Heart right ventricle (tissue), 16 donors: ENCODE measurements around the gene FAM222A. TPM values are rescaled to one million over a fixed set of nuclear protein-coding genes. Genes with fewer than 3 reads are reported as not detected.

Source experiments
- ATAC-seq, 8 donors: fragments of 200-7000 bp; cut with Tn5 transposase; one replicate each; pipeline ENCODE4 v1.9.1; 2020; ENCODE audit warnings: mild to moderate bottlenecking in 8 of 8, moderate library complexity in 8 of 8, moderate number of reproducible peaks in 1 of 8
- DNase-seq, 2 donors: peaks; one replicate each; pipeline ENCODE4 v3.0.0-alpha.2; 2020
- H3K27ac ChIP-seq, 10 donors: fragments of 200-600 bp; sonication (generic) in 2 of 10; one replicate each; pipeline versions ENCODE4 v1.5.0 to v1.8.0; 2020 to 2022; ENCODE audit warnings: mild to moderate bottlenecking in 3 of 10
- H3K27me3 ChIP-seq, 7 donors: fragments of 200-600 bp; one replicate each; pipeline ENCODE4 v1.8.0; 2021 to 2022; ENCODE audit warnings: mild to moderate bottlenecking in 2 of 7
- H3K36me3 ChIP-seq, 9 donors: fragments of 200-600 bp; sonication (generic) in 1 of 9; one replicate each; pipeline versions ENCODE4 v1.5.0 to v1.8.0; 2020 to 2022; ENCODE audit warnings: mild to moderate bottlenecking in 2 of 9
- H3K4me1 ChIP-seq, 9 donors: fragments of 200-600 bp; sonication (generic) in 1 of 9; one replicate each; pipeline versions ENCODE4 v1.5.0 to v1.8.0; 2020 to 2022; ENCODE audit warnings: mild to moderate bottlenecking in 4 of 9
- H3K4me3 ChIP-seq, 10 donors: fragments of 200-600 bp; sonication (generic) in 2 of 10; one replicate each; pipeline versions ENCODE4 v1.5.0 to v1.8.0; 2020 to 2022; ENCODE audit warnings: mild to moderate bottlenecking in 7 of 10, moderate library complexity in 2 of 10
- H3K9me3 ChIP-seq, 11 donors: fragments of 200-600 bp in 10 of 11; sonication (generic) in 2 of 11; one replicate each; pipeline versions ENCODE4 v1.5.0 to v1.8.0; 2013 to 2022; ENCODE audit warnings: mild to moderate bottlenecking in 2 of 11, control low read depth in 1 of 11, moderate library complexity in 1 of 11
- WGBS, 2 donors: extraction: QIAGEN DNeasy Blood & Tissue Kit; methylation state at CpG; one replicate each; pipeline ENCODE4 v1.1.7; 2013; ENCODE audit warnings: inconsistent platforms in 1 of 2; 5-methylcytosine and 5-hydroxymethylcytosine counted together
- intact Hi-C, 10 donors: fragments of 100-400 bp; cut with DNase I; formaldehyde crosslinking; loops; one replicate each; pipeline versions ENCODE4 v1.11.1 to v1.14.2; 2022
- polyA plus RNA-seq, 2 donors: library from polyadenylated mRNA; stranded (reverse); fragments of 200-250 nt; gene quantifications; one replicate each; pipeline ENCODE4 v1.2.3, GENCODE V29; 2013
- total RNA-seq, 10 donors: library from RNA; stranded (reverse); fragmentation: NEBNext Ultra II Directional in 3 of 10; extraction: Animal tissue kit (Norgen Biotek cat#: 25700) in 3 of 10; gene quantifications; one replicate each; pipeline versions ENCODE4 v1.2.1 to v1.2.4, GENCODE V29; 2021 to 2023
- TF ChIP-seq, protein P1 (sequence below), 9 donors: fragments of 200-600 bp; sonication (generic) in 2 of 9; IDR thresholded peaks; one replicate each; pipeline versions ENCODE4 v1.5.0 to v1.8.0; 2021 to 2022; ENCODE audit warnings: antibody characterized with exemption in 9 of 9, mild to moderate bottlenecking in 5 of 9, moderate library complexity in 1 of 9
- donor health status: Arrhythmogenic right ventricular cardiomyopathy.
- donor health status: ischemic (EF 13 %, LVEDD 7.1; RV severe dilation, severe dysfunction).
- donor health status: healthy with polysubstance abuse.
- donor health status: DM: no; HTN: yes; CAD: no.
- donor health status: DM: no; HTN: no; CAD: no.
- donor health status: ischemic (EF 25% LVEDD 6.9; RV normal size, moderate dysfunction).
- donor health status: ischemic (EF 25% LVEDD 5.7; RV mildly dilated, moderate dysfunction).
- donor health status: healthy.
- donor health status: DM: yes; HTN: yes; CAD: no.
- donor health status: Ischemic cardiomyopathy.
- donor health status: ischemic (EF 35%, LVEDD 5.7; RV mildly dilated, moderate dysfunction).
- donor health status: nonischemic (EF 11% LVEDD 7.7; RV severe dilation, severe dysfunction).
- donor health status: DM: yes; HTN: yes; CAD: no.
- donor health status: PGD.
- donor health status: ischemic (EF 29% LVEDD 5.4; RV normal size, mild dysfunction).
- donor health status: nonischemic (EF 23%, LVEDD 6.1; RV moderate dilation, normal function).

Gene FAM222A
- total and polyA plus RNA-seq, 12 donors: 2.7 to 26.0 (median 7.0) TPM

DNA sequence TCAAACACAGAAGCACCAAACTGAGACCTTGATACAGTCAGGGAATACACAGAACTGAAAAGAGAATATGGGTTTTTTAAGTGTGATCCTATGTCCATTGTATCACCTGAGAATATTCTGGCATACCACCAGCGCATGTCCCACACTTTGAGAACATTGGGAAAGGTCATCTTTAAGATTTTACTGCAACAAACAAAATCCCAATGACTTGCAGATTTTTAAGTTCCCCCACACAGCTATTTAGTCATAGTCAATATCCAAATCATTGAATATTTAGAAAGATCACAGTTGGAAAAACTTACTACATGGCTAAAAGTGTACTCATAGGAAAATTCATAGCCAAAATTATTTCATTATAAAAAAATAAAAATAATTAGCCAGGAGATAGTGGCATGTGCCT is 65.1 kb downstream of the FAM222A start:
- no peak overlapping the region for H3K27ac ChIP-seq
- 53 to 98% methylated on average over 1 of the region's 1 CpG for WGBS, 2 donors
- H3K4me3 ChIP-seq: no peak overlapping the region
- TF ChIP-seq, protein P1, sequence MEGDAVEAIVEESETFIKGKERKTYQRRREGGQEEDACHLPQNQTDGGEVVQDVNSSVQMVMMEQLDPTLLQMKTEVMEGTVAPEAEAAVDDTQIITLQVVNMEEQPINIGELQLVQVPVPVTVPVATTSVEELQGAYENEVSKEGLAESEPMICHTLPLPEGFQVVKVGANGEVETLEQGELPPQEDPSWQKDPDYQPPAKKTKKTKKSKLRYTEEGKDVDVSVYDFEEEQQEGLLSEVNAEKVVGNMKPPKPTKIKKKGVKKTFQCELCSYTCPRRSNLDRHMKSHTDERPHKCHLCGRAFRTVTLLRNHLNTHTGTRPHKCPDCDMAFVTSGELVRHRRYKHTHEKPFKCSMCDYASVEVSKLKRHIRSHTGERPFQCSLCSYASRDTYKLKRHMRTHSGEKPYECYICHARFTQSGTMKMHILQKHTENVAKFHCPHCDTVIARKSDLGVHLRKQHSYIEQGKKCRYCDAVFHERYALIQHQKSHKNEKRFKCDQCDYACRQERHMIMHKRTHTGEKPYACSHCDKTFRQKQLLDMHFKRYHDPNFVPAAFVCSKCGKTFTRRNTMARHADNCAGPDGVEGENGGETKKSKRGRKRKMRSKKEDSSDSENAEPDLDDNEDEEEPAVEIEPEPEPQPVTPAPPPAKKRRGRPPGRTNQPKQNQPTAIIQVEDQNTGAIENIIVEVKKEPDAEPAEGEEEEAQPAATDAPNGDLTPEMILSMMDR (IDR thresholded peaks at IDR 0.05): no peak
- no peaks in the 10 kb centered on the region for H3K36me3 ChIP-seq
- H3K9me3 ChIP-seq: peaks cover 0 to 20% (median 6%) of the 10 kb centered on the region in 11 donors
- intact Hi-C loops: loop anchor here in 7 of 10 donors (5.0 to 10.0 kb wide), 8 partner anchors 61 to 356 kb away; partner anchors contain the start of gene FAM222A (in 2 of the 7)
- ATAC-seq (no peak), DNase-seq (no peak)
- H3K4me1 ChIP-seq: peaks cover 0 to 6% (median under 1%) of the 10 kb centered on the region in 9 donors
- H3K27me3 ChIP-seq: no peaks in the 10 kb centered on the region

DNA sequence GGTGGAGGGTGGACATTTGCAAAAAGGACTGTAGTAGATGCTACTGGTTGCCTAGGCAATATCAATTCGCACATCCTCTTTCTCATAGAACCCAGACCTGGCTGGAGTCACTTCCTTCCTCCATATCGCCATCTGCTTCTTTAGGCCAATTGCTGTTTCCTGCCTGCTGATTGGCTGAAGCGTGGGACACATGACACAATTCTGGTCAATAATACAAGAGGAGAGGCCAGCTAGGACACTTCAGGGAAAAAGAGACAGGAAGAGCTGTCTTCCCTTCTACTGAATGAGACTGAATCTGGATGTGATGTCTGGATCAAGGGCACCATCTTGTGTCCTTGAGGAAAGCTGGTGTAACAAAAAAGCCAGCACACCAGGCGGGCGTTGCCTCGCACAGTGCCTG is 65.8 kb downstream of the FAM222A start:
- 85 to 86% methylated on average over 6 of the region's 6 CpGs for WGBS, 2 donors
- TF ChIP-seq, protein P1 (IDR thresholded peaks at IDR 0.05): no peak
- ATAC-seq: no peak
- Histone ChIP-seq H3K9me3 (peaks cover 0 to 20% (median 6%) of the 10 kb centered on the region in 11 donors), H3K4me1 (peaks cover 0 to 6% (median 0%) of the 10 kb centered on the region in 9 donors), H3K27me3 (no peaks in the 10 kb centered on the region), H3K36me3 (no peaks in the 10 kb centered on the region), H3K27ac (no peak overlapping the region), H3K4me3 (no peak overlapping the region)
- intact Hi-C loops: loop anchor here in 7 of 10 donors (5.0 to 10.0 kb wide), 8 partner anchors 62 to 357 kb away; partner anchors contain the start of gene FAM222A (in 2 of the 7)
- no peak for DNase-seq

DNA sequence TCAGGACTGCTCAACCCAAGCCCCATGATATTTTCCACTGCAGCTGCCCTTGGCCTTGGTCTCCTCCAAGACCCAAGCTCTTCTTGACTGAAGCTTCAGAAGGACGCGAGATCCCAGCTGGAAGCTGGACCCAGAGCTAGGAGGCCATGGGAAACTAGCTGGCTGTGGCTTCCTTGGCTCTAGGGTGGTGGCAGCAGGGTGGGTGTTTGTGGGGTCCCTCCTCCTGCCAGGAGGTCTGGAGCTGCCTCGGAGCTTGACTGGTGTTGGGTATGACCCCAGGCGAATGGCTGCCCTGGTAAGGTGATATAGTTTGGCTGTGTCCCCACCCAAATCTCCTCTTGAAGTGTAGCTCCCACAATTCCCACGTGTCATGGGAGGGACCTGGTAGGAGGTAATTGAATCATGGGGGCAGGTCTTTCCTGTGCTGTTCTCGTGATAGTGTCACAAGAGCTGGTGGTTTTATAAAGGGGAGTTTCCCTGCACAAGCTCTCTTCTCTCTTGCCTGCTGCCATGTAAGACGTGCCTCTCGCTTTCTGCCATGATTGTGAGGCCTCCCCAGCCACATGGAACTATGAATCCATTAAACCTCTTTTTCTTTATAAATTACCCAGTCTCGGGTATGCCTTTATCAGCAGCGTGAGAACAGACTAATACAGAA is 68.2 kb downstream of the FAM222A start:
- 83 to 84% methylated on average over 10 of the region's 10 CpGs for WGBS, 2 donors
- intact Hi-C loops: loop anchor here in 1 of 10 donors (5.0 kb wide), 1 partner anchor 264 kb away; no protein-coding TSS in a partner anchor

DNA sequence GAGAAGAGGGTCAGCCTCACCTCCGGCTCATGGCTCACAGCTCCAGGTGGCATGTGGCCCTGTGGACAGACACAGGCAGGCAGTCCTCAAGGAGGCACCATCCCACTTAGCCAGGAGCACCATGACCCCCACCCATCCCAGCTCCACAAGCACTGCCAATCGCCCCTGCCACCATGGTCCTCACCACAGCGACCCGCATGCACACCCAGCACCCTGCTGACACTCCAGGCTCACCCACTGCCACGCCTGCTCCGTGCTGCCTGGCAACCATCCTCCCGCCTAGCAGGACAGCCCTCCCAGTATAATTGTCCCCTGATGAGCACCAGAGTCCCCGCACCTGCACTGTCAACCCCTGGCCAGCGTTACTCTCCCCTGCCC is 68.7 kb downstream of the FAM222A start:
- Histone ChIP-seq H3K27ac (no peak overlapping the region), H3K9me3 (peaks cover 0 to 20% (median 6%) of the 10 kb centered on the region in 11 donors), H3K4me1 (no peaks in the 10 kb centered on the region), H3K4me3 (no peak overlapping the region), H3K27me3 (no peaks in the 10 kb centered on the region), H3K36me3 (no peaks in the 10 kb centered on the region)
- DNase-seq (no peak), ATAC-seq (no peak)
- intact Hi-C loops: loop anchor here in 1 of 10 donors (5.0 kb wide), 1 partner anchor 265 kb away; no protein-coding TSS in a partner anchor
- WGBS, 2 donors: 85 to 92% methylated on average over 9 of the region's 9 CpGs
- TF ChIP-seq, protein P1 (IDR thresholded peaks at IDR 0.05): no peak

More for the DNA sequence above, 68.2 kb downstream of the FAM222A start:
- no peak for DNase-seq
- Histone ChIP-seq H3K27ac (no peak overlapping the region), H3K36me3 (no peaks in the 10 kb centered on the region), H3K4me3 (no peak overlapping the region), H3K9me3 (peaks cover 0 to 20% (median 6%) of the 10 kb centered on the region in 11 donors), H3K4me1 (peaks cover 0 to 4% (median 0%) of the 10 kb centered on the region in 9 donors), H3K27me3 (no peaks in the 10 kb centered on the region)
- TF ChIP-seq, protein P1 (IDR thresholded peaks at IDR 0.05): no peak
- no peak for ATAC-seq
